Stimulated activated CD8-positive, alpha-beta memory T cell treated with anti-CD3 and anti-CD28 coated beads, Interleukin-12 subunit alpha, Interleukin-12 subunit beta, amount 100 ng/mL, for 24 hours (primary cell): ENCODE results near the gene DCAF17.
A peak's percentile ranks its signal among the peaks of the same experiment; 100 is the strongest.

ENCODE experiments used
- DNase-seq: peaks from one replicate; pipeline ENCODE4 v3.0.0-alpha.2; 2020; ENCODE audit errors: extremely low read depth

DCAF17 gene

GRCh38 chr2:171434013-171434989, at the start of gene DCAF17:
Gene DCAF17, plus strand, starts transcription at chr2:171434226. Its CDS starts 352 bp downstream, at chr2:171434578.
- DNase-seq: peak; percentile 87

- DNase-seq: no peak
Observed at GRCh38 chr2:171386627-171387026, 47.4 kb upstream of the DCAF17 start.

- DNase-seq: no peak
Observed at GRCh38 chr2:171387052-171387451, 47.0 kb upstream of the DCAF17 start.

GRCh38 chr2:171389325-171389724, 44.7 kb upstream of the DCAF17 start:
- no peak for DNase-seq

- no peak for DNase-seq
Observed at GRCh38 chr2:171389780-171390179, 44.2 kb upstream of the DCAF17 start.

- no peak for DNase-seq
Observed at GRCh38 chr2:171390941-171391516, 43.0 kb upstream of the DCAF17 start.

GRCh38 chr2:171391532-171391931, 42.5 kb upstream of the DCAF17 start:
- no peak for DNase-seq

- no peak for DNase-seq
Observed at GRCh38 chr2:171393487-171393886, 40.5 kb upstream of the DCAF17 start.

GRCh38 chr2:171394164-171394740, 39.8 kb upstream of the DCAF17 start:
- DNase-seq: no peak

GRCh38 chr2:171399292-171399691, 34.7 kb upstream of the DCAF17 start:
- DNase-seq: no peak

- DNase-seq: no peak
Observed at GRCh38 chr2:171400395-171400794, 33.6 kb upstream of the DCAF17 start.

GRCh38 chr2:171401947-171402346, 32.1 kb upstream of the DCAF17 start:
- DNase-seq: no peak

GRCh38 chr2:171402906-171403580, 31.0 kb upstream of the DCAF17 start:
- no peak for DNase-seq

GRCh38 chr2:171404261-171404660, 29.8 kb upstream of the DCAF17 start:
- no peak for DNase-seq

- no peak for DNase-seq
Observed at GRCh38 chr2:171404719-171405118, 29.3 kb upstream of the DCAF17 start.

- DNase-seq: no peak
Observed at GRCh38 chr2:171405546-171405945, 28.5 kb upstream of the DCAF17 start.

- DNase-seq: no peak
Observed at GRCh38 chr2:171406044-171406443, 28.0 kb upstream of the DCAF17 start.

- DNase-seq: no peak
Observed at GRCh38 chr2:171407030-171407675, 26.9 kb upstream of the DCAF17 start.

GRCh38 chr2:171407676-171408044, 26.4 kb upstream of the DCAF17 start:
- no peak for DNase-seq

GRCh38 chr2:171409436-171409971, 24.5 kb upstream of the DCAF17 start:
- no peak for DNase-seq

GRCh38 chr2:171410101-171410500, 23.9 kb upstream of the DCAF17 start:
- no peak for DNase-seq
